NB4 (cell line): ENCODE data around the gene ADAM8.
A peak's percentile ranks its signal among the peaks of the same experiment; 100 is the strongest.
"Not testable (repeated sequence)": the region's sequence is repeated elsewhere in the genome, so short reads cannot be mapped to it uniquely, and the experiment has no call there.

Source experiments
- DNase-seq: peaks from one replicate; pipeline ENCODE4 v3.0.0; 2010; ENCODE audit warnings: low read depth
- H3K4me3 ChIP-seq: one replicate; pipeline ENCODE4 v1.5.1; 2011; ENCODE audit warnings: mild to moderate bottlenecking, low read depth, low read length, moderate library complexity
- MAX ChIP-seq: IDR thresholded peaks from 2 replicates; pipeline ENCODE4 v1.6.1; 2011; ENCODE audit warnings: low read depth, low read length
- MYC ChIP-seq: IDR thresholded peaks from 2 replicates; pipeline ENCODE4 v1.6.1; 2011; ENCODE audit warnings: low read depth, low read length
- POLR2A ChIP-seq: IDR thresholded peaks from 2 replicates; pipeline ENCODE4 v1.6.1; 2011; ENCODE audit warnings: mild to moderate bottlenecking; ENCODE audit not compliant: insufficient read length; ENCODE audit errors: extremely low read depth
- TF ChIP-seq, protein P1 (sequence below): IDR thresholded peaks from one replicate; pipeline ENCODE4 v1.5.1; 2012; ENCODE audit warnings: low read depth, low read length

Gene ADAM8

GRCh38 chr10:133235265-133235855 is 41.3 kb downstream of the ADAM8 start:
- H3K4me3 ChIP-seq: no peak overlapping the region
- TF ChIP-seq MAX (peak; percentile 54; the same call in 1 of the 2 replicates), POLR2A (peak; percentile 62), MYC (peak; percentile 71)
- TF ChIP-seq, protein P1, sequence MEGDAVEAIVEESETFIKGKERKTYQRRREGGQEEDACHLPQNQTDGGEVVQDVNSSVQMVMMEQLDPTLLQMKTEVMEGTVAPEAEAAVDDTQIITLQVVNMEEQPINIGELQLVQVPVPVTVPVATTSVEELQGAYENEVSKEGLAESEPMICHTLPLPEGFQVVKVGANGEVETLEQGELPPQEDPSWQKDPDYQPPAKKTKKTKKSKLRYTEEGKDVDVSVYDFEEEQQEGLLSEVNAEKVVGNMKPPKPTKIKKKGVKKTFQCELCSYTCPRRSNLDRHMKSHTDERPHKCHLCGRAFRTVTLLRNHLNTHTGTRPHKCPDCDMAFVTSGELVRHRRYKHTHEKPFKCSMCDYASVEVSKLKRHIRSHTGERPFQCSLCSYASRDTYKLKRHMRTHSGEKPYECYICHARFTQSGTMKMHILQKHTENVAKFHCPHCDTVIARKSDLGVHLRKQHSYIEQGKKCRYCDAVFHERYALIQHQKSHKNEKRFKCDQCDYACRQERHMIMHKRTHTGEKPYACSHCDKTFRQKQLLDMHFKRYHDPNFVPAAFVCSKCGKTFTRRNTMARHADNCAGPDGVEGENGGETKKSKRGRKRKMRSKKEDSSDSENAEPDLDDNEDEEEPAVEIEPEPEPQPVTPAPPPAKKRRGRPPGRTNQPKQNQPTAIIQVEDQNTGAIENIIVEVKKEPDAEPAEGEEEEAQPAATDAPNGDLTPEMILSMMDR: no peak
- DNase-seq: peak; percentile 74

GRCh38 chr10:133234796-133235195 is 41.9 kb downstream of the ADAM8 start:
- peak; percentile 60 for DNase-seq
- H3K4me3 ChIP-seq: not testable (repeated sequence)

GRCh38 chr10:133231946-133232574 is 44.6 kb downstream of the ADAM8 start:
- TF ChIP-seq MYC: no peak
- no peak for TF ChIP-seq POLR2A
- TF ChIP-seq MAX: no peak
- TF ChIP-seq, protein P1: no peak
- no peak overlapping the region for H3K4me3 ChIP-seq

DNA sequence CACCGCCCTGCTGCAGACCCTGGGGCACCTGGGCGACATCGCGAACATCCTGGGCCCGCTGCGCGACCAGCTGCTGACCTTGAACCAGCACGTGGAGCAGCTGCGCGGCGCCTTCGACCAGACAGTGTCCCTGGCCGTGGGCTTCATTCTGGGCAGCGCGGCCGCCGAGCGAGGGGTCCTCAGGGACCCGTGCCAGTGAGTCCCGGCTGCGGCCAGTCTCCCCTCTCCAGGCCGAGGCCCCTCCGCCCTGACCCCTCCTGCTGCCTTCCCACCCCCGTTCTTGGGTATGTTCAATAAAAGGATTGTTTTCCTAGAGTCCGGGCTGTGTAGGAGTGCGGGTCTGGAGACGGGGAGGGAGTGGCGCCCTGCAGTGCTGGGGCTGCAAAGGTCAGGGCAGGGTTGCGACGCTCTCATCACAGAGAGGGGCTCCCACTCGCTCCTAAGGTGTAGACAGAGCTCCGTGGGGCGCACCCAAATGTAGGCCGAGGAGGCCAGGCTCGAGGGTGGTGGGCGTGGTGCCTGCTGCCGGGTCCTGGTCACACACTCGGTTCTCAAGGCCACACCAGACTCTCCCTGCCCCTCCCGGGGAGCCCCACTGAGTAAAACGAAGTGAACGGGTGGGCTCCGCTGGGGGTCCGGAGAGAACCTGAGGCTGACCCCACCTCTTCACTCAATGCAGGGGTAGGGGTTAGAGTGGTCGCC is 45.3 kb downstream of the ADAM8 start:
- H3K4me3 ChIP-seq: no peak overlapping the region
- DNase-seq: no peak
- TF ChIP-seq MYC (no peak), POLR2A (no peak), MAX (no peak)
- TF ChIP-seq, protein P1: no peak

More at GRCh38 chr10:133231946-133232574, 44.6 kb downstream of the ADAM8 start:
- DNase-seq: no peak

- TF ChIP-seq MAX (no peak), POLR2A (no peak), MYC (no peak)
- TF ChIP-seq, protein P1: no peak
- DNase-seq: no peak
- no peak overlapping the region for H3K4me3 ChIP-seq
These were observed 46.1 kb downstream of the ADAM8 start for GRCh38 chr10:133230387-133231195.

- TF ChIP-seq MAX (no peak), MYC (no peak), POLR2A (no peak)
- TF ChIP-seq, protein P1: no peak
- no peak for DNase-seq
- no peak within 1 kb of the TSS for H3K4me3 ChIP-seq
These were observed 46.7 kb downstream of the ADAM8 start, which contains the start of gene UTF1 for GRCh38 chr10:133230044-133230361. UTF1 (plus strand) TSS chr10:133230217; CDS start chr10:133230289, 72 bp downstream.
